Muscle layer of colon (tissue), 2 donors: ENCODE measurements around the gene GGCT.
"Not testable (repeated sequence)": the region's sequence is repeated elsewhere in the genome, so short reads cannot be mapped to it uniquely, and the experiment has no call there.

ENCODE experiments used
- H3K27ac ChIP-seq: one replicate; pipeline ENCODE4 v1.7.0; 2013; ENCODE audit warnings: low read depth, mild to moderate bottlenecking, low read length, moderate library complexity
- H3K27me3 ChIP-seq, 2 donors: one replicate each; pipeline ENCODE4 v1.7.0; 2013; ENCODE audit warnings: low read length in 2 of 2, mild to moderate bottlenecking in 2 of 2; ENCODE audit not compliant: insufficient read depth in 2 of 2, control insufficient read depth in 1 of 2
- H3K36me3 ChIP-seq: one replicate; pipeline ENCODE4 v1.7.0; 2013; ENCODE audit warnings: mild to moderate bottlenecking, low read length; ENCODE audit not compliant: insufficient read depth
- H3K4me1 ChIP-seq: one replicate; pipeline ENCODE4 v1.7.0; 2013; ENCODE audit warnings: mild to moderate bottlenecking, low read length; ENCODE audit not compliant: insufficient read depth
- H3K4me3 ChIP-seq, 2 donors: one replicate each; pipeline ENCODE4 v1.7.0; 2013; ENCODE audit warnings: low read length in 2 of 2, low read depth in 1 of 2, mild to moderate bottlenecking in 1 of 2, moderate library complexity in 1 of 2
- H3K9ac ChIP-seq: one replicate; pipeline ENCODE4 v1.7.0; 2013; ENCODE audit warnings: low read length
- H3K9me3 ChIP-seq: one replicate; pipeline ENCODE4 v1.7.0; 2013; ENCODE audit warnings: mild to moderate bottlenecking, low read length
- donor health status: abdominal sarcoma.
- donor health status: Adenocarcinoma of cecum.

The GGCT gene

DNA sequence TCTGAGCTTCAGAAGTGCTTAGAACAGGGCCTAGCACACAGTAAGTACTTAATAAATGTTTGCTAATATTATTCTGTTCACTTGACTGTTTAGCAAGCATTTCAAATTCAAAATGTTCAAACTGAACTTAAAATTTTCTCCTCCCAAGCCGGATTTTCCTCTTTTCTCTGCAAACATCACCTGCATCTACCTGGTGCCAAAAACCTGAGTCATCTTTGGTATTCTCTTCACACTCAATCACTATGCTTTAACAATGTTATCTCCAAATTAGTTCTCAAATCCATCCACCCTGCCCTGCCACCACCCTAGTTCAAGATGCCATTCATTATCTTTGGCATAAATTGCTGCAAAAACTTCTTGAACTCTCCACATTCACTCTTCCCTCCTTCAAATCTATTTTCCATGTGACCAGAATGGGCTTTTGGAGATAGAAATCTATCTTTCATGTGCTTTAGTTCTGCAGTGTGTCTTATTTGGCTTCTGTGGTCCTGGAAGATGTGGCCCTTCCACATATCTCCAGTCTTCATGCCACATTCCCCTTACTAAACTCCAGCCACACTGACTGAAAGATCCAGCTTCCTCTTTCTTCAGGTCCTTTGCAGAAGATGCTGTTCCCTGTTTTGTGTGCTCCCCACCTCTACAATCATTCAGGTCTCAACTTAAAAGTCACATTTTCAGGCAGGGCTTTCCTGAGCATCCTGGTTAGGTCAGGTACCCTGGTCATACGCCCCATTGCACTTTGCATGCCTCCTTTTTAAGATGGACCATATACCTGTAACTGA is 2.0 kb downstream of the GGCT start:
- H3K9me3 ChIP-seq: no peaks in the 10 kb centered on the region
- H3K9ac ChIP-seq: no peak overlapping the region
- H3K27me3 ChIP-seq: no peaks in the 10 kb centered on the region
- no peak overlapping the region for H3K4me3 ChIP-seq
- H3K4me1 ChIP-seq: peaks cover 7% of the 10 kb centered on the region
- H3K27ac ChIP-seq: no peak overlapping the region
- H3K36me3 ChIP-seq: no peaks in the 10 kb centered on the region

DNA sequence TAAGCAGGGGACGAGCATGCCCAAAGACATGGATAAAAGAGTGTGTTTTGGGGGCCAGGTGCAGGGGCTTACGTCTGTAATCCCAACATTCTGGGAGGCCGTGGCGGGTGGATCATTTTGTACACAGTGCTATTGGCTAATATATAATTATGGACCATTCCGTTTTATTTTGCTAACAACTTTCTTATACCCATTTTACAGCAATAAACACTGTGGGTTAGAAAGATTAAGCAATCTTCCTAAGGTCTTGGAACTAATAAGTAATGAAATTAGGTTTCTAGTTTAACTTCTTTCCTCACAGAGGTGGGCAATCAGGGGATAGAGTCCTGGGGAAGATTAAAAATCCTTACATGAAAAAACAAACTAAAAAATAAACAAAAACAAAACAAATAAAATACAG is 3.4 kb downstream of the GGCT start:
- Histone ChIP-seq H3K9me3 (no peaks in the 10 kb centered on the region), H3K4me3 (no peak overlapping the region), H3K36me3 (no peaks in the 10 kb centered on the region), H3K27ac (no peak overlapping the region), H3K4me1 (peaks cover 7% of the 10 kb centered on the region), H3K9ac (no peak overlapping the region), H3K27me3 (no peaks in the 10 kb centered on the region)

DNA sequence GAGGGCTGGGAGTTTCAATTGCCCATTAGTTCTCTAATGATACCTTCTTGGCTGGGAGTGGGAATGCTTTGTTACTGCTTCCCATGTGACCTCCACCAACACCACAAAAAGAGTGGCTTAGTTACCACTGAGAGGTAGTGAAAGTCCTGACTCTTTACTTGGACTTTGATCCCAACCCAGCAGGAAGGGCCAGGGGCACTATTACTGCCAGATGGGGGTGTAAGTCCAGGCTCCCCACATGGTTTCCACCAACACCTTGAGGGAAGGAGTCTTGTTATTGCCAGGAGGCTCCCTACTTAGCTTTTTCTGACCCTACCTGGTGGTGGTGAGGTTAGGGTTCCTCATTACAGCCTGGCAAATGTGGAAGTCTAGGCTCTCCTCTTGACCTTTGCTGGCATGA is 11.4 kb downstream of the GGCT start:
- Histone ChIP-seq H3K9me3 (peaks cover 6% of the 10 kb centered on the region), H3K4me3 (no peak overlapping the region), H3K9ac (no peak overlapping the region), H3K27me3 (no peaks in the 10 kb centered on the region), H3K36me3 (no peaks in the 10 kb centered on the region), H3K27ac (no peak overlapping the region), H3K4me1 (no peaks in the 10 kb centered on the region)

DNA sequence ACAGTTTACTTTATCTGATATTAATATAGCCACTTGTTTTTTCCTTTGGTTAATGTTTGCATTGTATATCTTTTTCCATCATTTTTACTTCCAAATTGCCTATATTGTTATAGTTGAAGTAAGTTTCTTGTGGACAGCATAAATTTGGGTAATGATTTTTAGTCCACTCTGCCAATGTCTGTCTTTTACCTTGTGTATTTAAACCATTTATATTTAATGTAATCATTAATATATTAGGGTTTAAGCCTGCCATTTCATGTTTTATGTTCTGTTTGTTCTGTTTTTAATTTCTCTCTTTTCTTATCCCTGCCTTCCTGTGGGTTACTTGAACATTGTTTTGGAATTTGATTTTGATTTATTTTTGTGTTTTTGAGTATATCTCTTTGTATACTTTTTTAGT is 13.2 kb downstream of the GGCT start:
- H3K4me3 ChIP-seq: no peak overlapping the region
- H3K4me1 ChIP-seq: no peaks in the 10 kb centered on the region
- H3K9me3 ChIP-seq: peaks cover 6% of the 10 kb centered on the region
- H3K9ac ChIP-seq: no peak overlapping the region
- no peak overlapping the region for H3K27ac ChIP-seq
- H3K36me3 ChIP-seq: no peaks in the 10 kb centered on the region
- no peaks in the 10 kb centered on the region for H3K27me3 ChIP-seq

- Histone ChIP-seq H3K4me3 (no peak overlapping the region), H3K36me3 (no peaks in the 10 kb centered on the region), H3K27me3 (no peaks in the 10 kb centered on the region), H3K4me1 (no peaks in the 10 kb centered on the region), H3K27ac (no peak overlapping the region), H3K9me3 (peaks cover 6% of the 10 kb centered on the region), H3K9ac (no peak overlapping the region)
These were observed 17.3 kb downstream of the GGCT start for GRCh38 chr7:30487371-30487770.

DNA sequence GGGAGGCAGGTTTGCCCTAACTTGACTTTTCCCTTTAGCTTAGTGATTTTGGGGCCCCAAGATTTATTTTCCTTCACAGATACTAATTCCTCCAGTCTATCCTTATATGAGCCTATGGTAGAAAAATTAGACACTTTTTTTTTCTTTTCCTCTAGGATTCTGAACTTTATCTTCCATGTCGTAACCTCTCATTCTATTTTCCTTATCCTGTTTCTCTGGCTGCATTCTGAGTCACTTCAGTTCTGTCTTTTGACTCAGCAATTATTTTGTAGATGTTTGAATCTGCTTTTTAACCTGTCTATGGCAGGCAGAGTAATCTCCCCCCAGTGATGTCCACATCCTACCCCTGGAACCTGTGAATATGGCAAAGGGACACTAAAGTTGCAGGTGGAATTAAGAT is 19.0 kb downstream of the GGCT start:
- H3K4me1 ChIP-seq: no peaks in the 10 kb centered on the region
- no peaks in the 10 kb centered on the region for H3K9me3 ChIP-seq

DNA sequence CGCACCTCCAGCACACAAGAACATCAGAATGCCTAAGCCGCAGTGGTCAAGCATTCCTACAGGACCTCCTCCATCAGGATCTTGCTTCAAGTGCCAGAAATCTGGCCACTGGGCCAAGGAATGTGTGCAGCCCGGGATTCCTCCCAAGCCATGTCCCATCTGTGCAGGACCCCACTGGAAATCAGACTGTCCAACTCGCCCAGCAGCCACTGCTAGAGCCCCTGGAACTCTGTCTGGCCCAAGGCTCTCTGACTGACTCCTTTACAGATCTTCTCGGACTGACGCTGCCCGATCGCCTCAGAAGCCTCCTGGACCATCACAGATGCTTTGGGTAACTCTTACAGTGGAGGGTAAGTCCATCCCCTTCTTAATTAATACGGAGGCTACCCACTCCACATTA is 23.2 kb downstream of the GGCT start:
- not testable (repeated sequence) for H3K9me3 ChIP-seq, H3K27me3 ChIP-seq, H3K4me3 ChIP-seq, H3K9ac ChIP-seq, H3K27ac ChIP-seq, H3K36me3 ChIP-seq
- peaks cover 15% of the 10 kb centered on the region for H3K4me1 ChIP-seq

More for the DNA sequence above, 19.0 kb downstream of the GGCT start:
- no peak overlapping the region for H3K9ac ChIP-seq
- H3K4me3 ChIP-seq: no peak overlapping the region
- H3K27ac ChIP-seq: no peak overlapping the region
- H3K27me3 ChIP-seq: no peaks in the 10 kb centered on the region
- H3K36me3 ChIP-seq: no peaks in the 10 kb centered on the region

- H3K27ac ChIP-seq: peak overlapping the region; percentile 92
- H3K4me1 ChIP-seq: peaks cover 21% of the 10 kb centered on the region
- H3K4me3 ChIP-seq: peak overlapping the region; percentile 75 to 97
- H3K36me3 ChIP-seq: no peaks in the 10 kb centered on the region
- no peaks in the 10 kb centered on the region for H3K27me3 ChIP-seq
- peak overlapping the region; percentile 45 for H3K9ac ChIP-seq
- no peaks in the 10 kb centered on the region for H3K9me3 ChIP-seq
These were observed 25.2 kb downstream of the GGCT start for GRCh38 chr7:30479202-30480120.

- peak within 1 kb of the TSS; percentile 45 for H3K9ac ChIP-seq
- no peaks in the 10 kb centered on the region for H3K27me3 ChIP-seq
- H3K27ac ChIP-seq: peak within 1 kb of the TSS; percentile 92
- no peaks in the 10 kb centered on the region for H3K9me3 ChIP-seq
- no peaks in the 10 kb centered on the region for H3K36me3 ChIP-seq
- peak within 1 kb of the TSS; percentile 75 to 97 for H3K4me3 ChIP-seq
- H3K4me1 ChIP-seq: peaks cover 25% of the 10 kb centered on the region
These were observed 26.1 kb downstream of the GGCT start, which contains the start of gene NOD1 for GRCh38 chr7:30478349-30479201. TSS of gene NOD1 (minus strand) at chr7:30478784. CDS start at chr7:30456921, 21,863 bp downstream.

DNA sequence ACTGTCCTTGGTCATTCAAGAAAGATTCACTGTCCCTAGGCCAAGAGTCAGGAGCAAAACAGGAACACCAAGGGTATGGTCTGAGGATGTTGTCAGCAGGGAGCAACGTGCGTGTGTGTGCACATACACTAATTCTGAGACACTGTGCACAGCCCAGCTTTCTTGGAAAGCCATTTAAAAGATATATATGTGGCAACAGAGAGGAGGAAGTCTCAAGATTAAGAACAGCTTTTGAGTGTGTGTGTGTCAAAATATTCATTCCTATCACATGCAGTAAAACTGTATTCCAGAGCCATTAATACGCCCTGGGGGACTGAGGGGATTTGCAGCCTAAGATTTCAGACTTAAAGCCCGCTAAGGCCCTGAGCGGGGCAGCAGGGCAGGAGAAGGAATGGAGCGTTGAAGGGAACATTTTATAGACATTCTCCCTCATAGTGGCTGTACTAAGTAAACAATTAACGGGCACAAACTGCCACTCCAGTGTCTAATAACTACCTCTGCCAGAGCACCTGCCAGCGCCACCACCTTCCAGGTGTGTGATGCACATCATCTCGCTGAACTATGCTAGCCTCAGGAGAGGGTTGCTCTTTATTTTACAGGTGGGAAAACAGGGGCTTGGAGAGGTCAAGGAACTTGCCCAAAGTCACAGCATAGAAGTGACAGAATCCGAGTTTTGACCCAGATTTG is 28.0 kb downstream of the GGCT start:
- no peak overlapping the region for H3K9ac ChIP-seq
- H3K27me3 ChIP-seq: no peaks in the 10 kb centered on the region
- H3K9me3 ChIP-seq: no peaks in the 10 kb centered on the region
- no peak overlapping the region for H3K4me3 ChIP-seq
- H3K27ac ChIP-seq: no peak overlapping the region
- H3K4me1 ChIP-seq: peaks cover 39% of the 10 kb centered on the region
- no peaks in the 10 kb centered on the region for H3K36me3 ChIP-seq
